ENCODE results near the gene DYNLT4. TPM values are rescaled to one million over a fixed set of nuclear protein-coding genes. Genes with fewer than 3 reads are reported as not detected.
"Not testable (repeated sequence)": the region's sequence is repeated elsewhere in the genome, so short reads cannot be mapped to it uniquely, and the experiment has no call there.

The DYNLT4 gene
- total RNA-seq, 1 donor from 2014 or later = not detected

DNA sequence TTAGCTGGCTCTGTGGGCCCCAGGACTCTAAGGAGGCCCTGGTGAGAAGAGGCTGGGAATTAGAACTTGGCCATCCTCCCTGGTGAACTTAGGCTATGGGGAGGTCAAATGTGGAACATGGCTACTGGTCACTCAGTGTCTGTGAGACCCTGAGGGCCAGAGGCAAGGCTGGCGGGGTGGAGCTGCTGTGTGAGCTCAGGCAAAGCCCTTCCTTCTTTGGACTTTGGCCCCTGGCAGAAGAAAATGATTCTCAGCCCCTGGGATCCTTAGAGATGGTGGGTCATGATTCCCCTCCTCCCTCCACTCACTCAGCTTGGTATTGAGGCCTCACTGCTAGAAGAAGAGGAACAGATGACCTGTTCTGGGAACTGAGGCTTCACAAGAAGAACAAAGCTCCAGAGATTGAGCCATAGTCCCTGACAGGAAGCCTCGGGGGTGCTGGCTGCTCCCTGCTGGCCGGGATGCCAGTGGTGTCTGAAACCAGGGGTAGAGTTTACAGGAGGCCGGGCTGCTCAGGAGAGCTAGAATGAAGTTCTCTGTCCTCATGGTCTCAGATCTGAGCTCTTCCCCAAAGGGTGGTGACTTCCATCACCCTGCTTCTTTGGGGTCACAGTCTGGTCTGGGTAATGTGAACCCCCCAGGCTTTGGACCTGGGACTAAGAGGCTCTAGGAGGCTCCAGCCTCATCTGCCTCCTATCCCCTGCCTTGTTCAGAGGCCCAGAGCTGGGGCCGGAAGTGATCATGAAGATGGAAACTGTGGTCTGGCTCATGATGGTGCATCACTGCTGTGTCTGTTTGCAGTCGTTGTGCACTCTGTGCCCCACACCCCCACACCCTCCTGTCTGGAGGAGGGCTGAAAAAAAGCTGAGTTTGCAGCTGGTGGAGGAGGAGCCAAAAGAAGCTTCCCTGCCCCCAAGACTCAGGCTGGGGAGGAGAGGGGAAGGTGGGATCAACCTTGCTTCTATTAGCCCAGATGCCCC lies 2.1 kb upstream of the DYNLT4 start:
- DNase-seq (ENCODE audit: low spot score) = peak; percentile 84

DNA sequence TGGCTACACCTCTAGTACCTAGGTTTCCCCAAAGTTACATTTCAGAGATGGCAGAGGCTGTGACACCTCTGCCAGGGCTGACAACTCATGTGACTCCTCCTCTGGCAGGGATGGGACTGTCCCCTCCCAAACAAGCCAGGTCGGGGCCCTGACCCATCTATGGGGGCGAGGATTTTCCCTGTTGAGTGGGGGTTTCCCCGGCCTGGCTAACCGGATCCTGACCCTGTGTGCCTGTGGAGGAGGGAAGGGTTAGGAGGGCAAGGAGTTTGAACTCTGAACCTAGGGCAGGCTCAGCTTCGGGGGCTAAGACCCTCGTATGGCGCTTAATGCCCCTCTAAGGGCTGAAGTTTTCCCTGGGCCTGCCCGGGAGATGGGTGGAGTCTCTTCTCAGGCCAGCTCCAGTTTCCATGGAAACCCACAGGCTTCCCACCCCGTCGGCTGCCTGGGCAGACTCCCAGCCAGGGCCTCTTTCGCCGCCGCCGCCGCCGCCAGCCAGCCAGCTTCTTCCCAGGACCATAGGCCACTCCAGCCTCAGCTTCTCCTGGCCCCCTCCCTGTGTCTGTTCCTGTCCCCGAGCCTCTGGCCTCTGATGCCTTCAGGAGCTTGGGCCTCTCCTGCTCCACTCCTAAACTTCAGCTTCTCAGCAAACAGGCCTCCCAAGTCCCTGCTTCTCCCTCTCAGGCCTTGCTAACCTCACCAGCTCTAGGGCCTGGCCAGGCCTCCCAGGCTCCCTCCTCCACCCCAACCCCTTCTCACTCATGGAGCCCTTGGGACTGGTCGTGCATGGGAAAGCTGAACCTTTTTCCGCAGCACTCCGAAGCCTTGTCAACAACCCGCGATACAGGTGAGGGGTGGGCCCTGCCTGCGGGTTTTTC lies 1.1 kb upstream of the DYNLT4 start, which contains the start of gene BTBD19:
Gene BTBD19, plus strand, starts transcription at position 461 of the 875 bp plus-strand sequence. Its CDS starts 298 bp downstream, at position 759.
- DNase-seq (ENCODE audit: low spot score) = peak; percentile 97

GRCh38 chr1:44807364-44808062 lies 362 bp upstream of the DYNLT4 start:
- peak; percentile 98 for DNase-seq (ENCODE audit: low spot score)

DNA sequence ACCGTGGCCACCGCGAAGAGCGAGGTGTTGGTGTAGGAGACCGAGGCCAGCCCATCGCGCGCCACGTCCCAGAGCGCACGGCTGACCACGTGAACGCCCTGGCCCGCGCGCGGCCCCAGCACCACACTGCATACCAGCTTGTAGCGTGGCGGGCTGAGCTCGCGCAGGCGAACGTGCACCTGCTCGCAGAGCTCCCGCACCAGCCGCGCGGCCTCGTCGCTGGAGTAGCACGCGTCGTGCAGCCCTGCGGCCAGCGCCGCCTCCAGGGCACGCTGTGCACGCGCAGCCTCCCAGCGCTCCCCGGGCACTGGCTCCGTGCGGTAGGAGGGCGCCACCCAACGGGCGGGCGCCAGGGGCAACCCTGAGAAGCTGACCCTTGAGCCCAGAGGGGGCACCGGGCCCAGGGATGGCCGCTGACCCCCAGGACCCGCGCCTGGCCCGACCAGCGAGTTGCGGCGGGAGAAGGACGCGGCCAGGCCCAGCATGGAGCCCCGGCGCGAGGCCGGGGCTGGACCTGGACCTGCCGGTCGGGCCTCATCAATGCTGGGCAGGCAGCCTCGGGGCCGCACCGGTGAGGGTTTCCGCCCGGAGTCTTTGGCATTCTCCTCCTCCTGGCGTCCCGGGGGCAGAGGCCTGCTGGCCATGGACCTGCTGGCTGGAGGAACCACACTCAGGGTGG lies 987 bp downstream of the DYNLT4 start:
- no peak for DNase-seq (ENCODE audit: low spot score)

- no peak for DNase-seq (ENCODE audit: low spot score)
Measured at GRCh38 chr1:44805311-44806024, 1.7 kb downstream of the DYNLT4 start.

- DNase-seq (ENCODE audit: low spot score) = no peak
Measured at GRCh38 chr1:44803312-44804095, 3.6 kb downstream of the DYNLT4 start.

- DNase-seq (ENCODE audit: low spot score) = no peak
Measured at GRCh38 chr1:44803062-44803311, 4.2 kb downstream of the DYNLT4 start.

- no peak for DNase-seq (ENCODE audit: low spot score)
Measured at GRCh38 chr1:44802306-44803061, 4.7 kb downstream of the DYNLT4 start.

DNA sequence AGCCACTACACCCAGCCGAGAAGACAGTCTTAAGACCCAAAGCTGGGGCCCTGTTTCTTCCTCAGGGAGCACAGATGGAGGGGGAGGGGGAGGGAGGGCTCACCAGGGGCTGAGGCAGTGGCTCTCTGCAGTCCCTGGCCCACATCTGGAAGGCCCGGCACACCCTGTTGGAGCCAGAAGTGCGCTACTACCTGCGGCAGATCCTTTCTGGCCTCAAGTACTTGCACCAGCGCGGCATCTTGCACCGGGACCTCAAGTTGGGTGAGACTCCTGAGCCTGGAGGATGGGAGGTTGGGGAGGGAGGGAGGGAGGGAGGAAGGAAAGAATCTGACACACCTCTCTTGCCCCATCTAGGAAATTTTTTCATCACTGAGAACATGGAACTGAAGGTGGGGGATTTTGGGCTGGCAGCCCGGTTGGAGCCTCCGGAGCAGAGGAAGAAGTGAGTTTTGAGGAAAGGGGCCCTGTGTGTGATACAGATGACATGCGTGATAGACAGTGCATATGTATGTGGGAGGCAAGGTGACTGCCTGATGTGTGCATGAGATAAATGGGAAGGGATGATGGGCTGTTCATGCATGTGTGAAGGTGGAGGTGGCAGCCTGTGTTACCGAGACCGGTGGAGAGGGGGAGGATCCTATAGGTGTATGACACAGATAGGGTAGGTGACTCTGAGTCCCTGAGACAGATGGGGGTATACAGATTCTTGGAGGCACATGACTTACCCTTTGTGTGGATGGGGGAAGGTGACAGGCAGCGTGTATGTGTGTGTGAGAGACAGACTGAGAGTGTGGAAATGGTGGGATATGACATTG lies 5.5 kb downstream of the DYNLT4 start:
- DNase-seq (ENCODE audit: low spot score) = no peak

GRCh38 chr1:44799770-44800584 lies 7.2 kb downstream of the DYNLT4 start, which contains the start of gene PLK3:
Gene PLK3 (plus strand): TSS chr1:44800377. CDS start chr1:44800464, 87 bp downstream.
- DNase-seq (ENCODE audit: low spot score) = peak; percentile 98

GRCh38 chr1:44798481-44799365 lies 8.4 kb downstream of the DYNLT4 start:
- no peak for DNase-seq (ENCODE audit: low spot score)

- DNase-seq (ENCODE audit: low spot score) = not testable (repeated sequence)
Measured at GRCh38 chr1:44797886-44798285, 9.3 kb downstream of the DYNLT4 start.

- DNase-seq (ENCODE audit: low spot score) = no peak
Measured at GRCh38 chr1:44792736-44793502, 14.2 kb downstream of the DYNLT4 start.

DNA sequence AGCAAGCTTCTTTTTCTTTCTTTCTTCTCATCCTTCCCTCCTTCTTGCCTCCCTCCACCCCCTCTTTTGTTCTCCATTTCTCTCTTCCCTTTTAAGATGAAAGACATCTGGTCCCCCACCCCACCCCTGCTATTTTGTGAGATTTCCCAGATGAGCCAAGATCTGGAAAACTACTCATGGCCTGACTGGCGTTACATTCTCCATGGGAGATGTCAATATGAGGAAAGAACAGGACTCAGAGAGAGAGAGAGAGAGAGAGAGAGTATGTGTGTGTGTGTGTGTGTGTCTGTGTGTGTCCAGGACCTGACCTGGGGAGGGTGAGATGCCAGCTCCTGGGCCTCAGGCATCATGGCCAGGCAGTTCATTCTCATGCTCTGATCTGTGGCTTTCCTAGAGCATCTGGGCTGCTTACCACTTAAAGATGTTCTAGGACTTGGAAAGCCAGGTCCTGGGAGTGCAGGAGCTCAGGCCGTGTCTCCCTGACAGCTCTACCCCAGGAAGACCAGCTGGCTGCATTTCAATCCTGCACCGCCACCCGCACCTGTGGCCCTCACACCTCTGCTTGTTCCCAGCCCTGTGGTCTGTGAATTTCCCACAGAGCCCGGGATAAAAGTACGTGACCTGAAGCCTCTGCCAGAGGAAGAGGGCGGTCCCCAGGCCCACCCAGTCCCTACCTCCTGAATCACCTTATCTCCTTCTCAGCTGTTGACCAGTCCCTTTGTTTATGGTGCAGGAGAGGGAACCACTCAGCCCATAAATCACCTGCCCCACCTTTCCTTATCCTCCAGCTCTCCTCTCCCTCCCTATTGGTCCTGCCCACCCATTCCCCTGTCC lies 16.0 kb downstream of the DYNLT4 start:
- no peak for DNase-seq (ENCODE audit: low spot score)

Measured in umbilical cord (tissue), 2 donors.